Upper lobe of left lung (tissue), 4 donors: Measurements from ENCODE around the gene TMEM117.

Experiments used
- CTCF ChIP-seq, 6 experiments: fragments of 450-650 bp in 4 of 6; fragments of 200-600 bp in 2 of 6; sonication (generic) in 2 of 6; IDR thresholded peaks; one replicate each; pipeline ENCODE4 v1.5.1; 2016 to 2019; ENCODE audit warnings: antibody characterized with exemption in 6 of 6
- EP300 ChIP-seq, 4 donors: sonication (generic); formaldehyde crosslinking; IDR thresholded peaks; one replicate each; pipeline ENCODE4 v1.5.1; 2017; ENCODE audit warnings: antibody characterized with exemption in 4 of 4, control low read depth in 2 of 4
- POLR2A ChIP-seq, 4 donors: fragments of 450-650 bp; IDR thresholded peaks; one replicate each; pipeline ENCODE4 v1.5.1; 2016 to 2017; ENCODE audit warnings: antibody characterized with exemption in 4 of 4, mild to moderate bottlenecking in 2 of 4
- POLR2AphosphoS5 ChIP-seq, 2 donors: sonication (generic); formaldehyde crosslinking; IDR thresholded peaks; one replicate each; pipeline ENCODE4 v1.5.1; 2017; ENCODE audit warnings: antibody characterized with exemption in 2 of 2

- TF ChIP-seq POLR2A (IDR thresholded peaks at IDR 0.05) (no peak), POLR2AphosphoS5 (IDR thresholded peaks at IDR 0.05) (no peak), CTCF (IDR thresholded peaks at IDR 0.05) (no peak), EP300 (IDR thresholded peaks at IDR 0.05) (no peak)
Observed at GRCh38 chr12:43816168-43816567, 19.7 kb upstream of the TMEM117 start.
